Thoracic aorta (tissue), 2 donors: Measurements from ENCODE around the gene MYO10. TPM values are rescaled to one million over a fixed set of nuclear protein-coding genes. Genes with fewer than 3 reads are reported as not detected.
"Not testable (repeated sequence)": the region's sequence is repeated elsewhere in the genome, so short reads cannot be mapped to it uniquely, and the experiment has no call there.

Experiments
- ATAC-seq: fragments of 150-250 bp; one replicate; pipeline ENCODE4 v1.8.0; 2017; ENCODE audit warnings: low read depth; ENCODE audit not compliant: insufficient number of reproducible peaks, low FRiP score
- DNase-seq: peaks from one replicate; pipeline ENCODE4 v3.0.0-alpha.2; 2020; ENCODE audit warnings: low spot score
- H3K27ac ChIP-seq, 2 donors: fragments of 200-600 bp; sonication (generic); 1 replicate in 1 of 2; 2 replicates in 1 of 2; pipeline ENCODE4 v1.5.1; 2016; ENCODE audit warnings: mild to moderate bottlenecking in 2 of 2, moderate library complexity in 2 of 2
- H3K27me3 ChIP-seq: fragments of 200-600 bp; sonication (generic); replicated peaks from 2 replicates; pipeline ENCODE4 v1.6.0; 2016; ENCODE audit warnings: mild to moderate bottlenecking; ENCODE audit not compliant: insufficient read depth
- H3K36me3 ChIP-seq: fragments of 200-600 bp; sonication (generic); one replicate; pipeline ENCODE4 v1.5.1; 2016
- H3K4me1 ChIP-seq, 2 donors: fragments of 200-600 bp; sonication (generic); 1 replicate in 1 of 2; 2 replicates in 1 of 2; pipeline versions ENCODE4 v1.5.1 to v1.6.0; 2016; ENCODE audit warnings: low read depth in 2 of 2, mild to moderate bottlenecking in 1 of 2; ENCODE audit not compliant: control insufficient read depth in 1 of 2
- H3K4me3 ChIP-seq: fragments of 200-600 bp; sonication (generic); 2 replicates; pipeline ENCODE4 v1.5.1; 2016; ENCODE audit warnings: mild to moderate bottlenecking
- H3K9me3 ChIP-seq: fragments of 200-600 bp; sonication (generic); 2 replicates; pipeline ENCODE4 v1.5.1; 2016
- CTCF ChIP-seq: fragments of 200-600 bp; sonication (generic); IDR thresholded peaks from one replicate; pipeline ENCODE4 v1.5.1; 2019; ENCODE audit warnings: antibody characterized with exemption
- total RNA-seq, 2 donors: library from RNA; depleted of rRNA; stranded (reverse); fragments of >200 nt; gene quantifications; one replicate each; pipeline versions ENCODE4 v1.1.0 to v1.2.3, GENCODE V29; 2016

Gene MYO10
- total RNA-seq, 2 donors from 2014 or later = 11.4 to 41.7 TPM

- Histone ChIP-seq H3K27ac (no peak overlapping the region), H3K27me3 (no peaks in the 10 kb centered on the region), H3K4me1 (no peaks in the 10 kb centered on the region), H3K4me3 (no peak overlapping the region), H3K36me3 (no peaks in the 10 kb centered on the region), H3K9me3 (no peaks in the 10 kb centered on the region)
- no peak for TF ChIP-seq CTCF
- no peak for ATAC-seq
- no peak for DNase-seq
Measured at GRCh38 chr5:16659536-16659935, 276.6 kb downstream of the MYO10 start.

- Histone ChIP-seq H3K36me3 (no peaks in the 10 kb centered on the region), H3K9me3 (no peaks in the 10 kb centered on the region), H3K27ac (no peak overlapping the region), H3K4me1 (no peaks in the 10 kb centered on the region), H3K4me3 (no peak overlapping the region), H3K27me3 (no peaks in the 10 kb centered on the region)
- TF ChIP-seq CTCF = no peak
- ATAC-seq = no peak
- DNase-seq = no peak
Measured at GRCh38 chr5:16656561-16657191, 279.4 kb downstream of the MYO10 start.

- no peak overlapping the region for H3K4me3 ChIP-seq
- ATAC-seq = no peak
- no peaks in the 10 kb centered on the region for H3K27me3 ChIP-seq
- no peaks in the 10 kb centered on the region for H3K36me3 ChIP-seq
- no peak overlapping the region for H3K27ac ChIP-seq
- DNase-seq = no peak
- no peaks in the 10 kb centered on the region for H3K4me1 ChIP-seq
- no peaks in the 10 kb centered on the region for H3K9me3 ChIP-seq
- no peak for TF ChIP-seq CTCF
Measured at GRCh38 chr5:16654647-16655334, 281.3 kb downstream of the MYO10 start.

GRCh38 chr5:16648739-16649138, 287.3 kb downstream of the MYO10 start:
- not testable (repeated sequence) for H3K27ac ChIP-seq, H3K9me3 ChIP-seq, H3K4me3 ChIP-seq, DNase-seq, ATAC-seq, H3K36me3 ChIP-seq, H3K27me3 ChIP-seq, H3K4me1 ChIP-seq

GRCh38 chr5:16644301-16644889, 291.7 kb downstream of the MYO10 start:
- no peak for TF ChIP-seq CTCF
- no peak overlapping the region for H3K27ac ChIP-seq
- H3K4me1 ChIP-seq = no peaks in the 10 kb centered on the region
- H3K27me3 ChIP-seq = no peaks in the 10 kb centered on the region
- ATAC-seq (no peak), DNase-seq (no peak)
- no peak overlapping the region for H3K4me3 ChIP-seq
- no peaks in the 10 kb centered on the region for H3K36me3 ChIP-seq
- no peaks in the 10 kb centered on the region for H3K9me3 ChIP-seq
